Lung (tissue), 16 donors: Measurements from ENCODE around the gene NDE1. TPM values are rescaled to one million over a fixed set of nuclear protein-coding genes. Genes with fewer than 3 reads are reported as not detected.

Source experiments
- ATAC-seq: fragments of 200-7000 bp; cut with Tn5 transposase; one replicate; pipeline ENCODE4 v1.9.1; 2020; ENCODE audit warnings: moderate number of reproducible peaks; ENCODE audit not compliant: insufficient read depth, low FRiP score
- DNase-seq, 3 donors: peaks; one replicate each; pipeline ENCODE4 v3.0.0-alpha.2; 2013 to 2017
- H3K27ac ChIP-seq, 2 donors: one replicate each; pipeline ENCODE4 v1.5.1; 2013; ENCODE audit warnings: mild to moderate bottlenecking in 2 of 2, moderate library complexity in 2 of 2, control low read depth in 1 of 2, inconsistent platforms in 1 of 2, low read depth in 1 of 2, low read length in 1 of 2
- H3K27me3 ChIP-seq, 3 donors: one replicate each; pipeline ENCODE4 v1.5.1; 2013; ENCODE audit warnings: low read length in 2 of 3; ENCODE audit not compliant: control insufficient read depth in 3 of 3, insufficient read depth in 3 of 3
- H3K36me3 ChIP-seq, 4 donors: one replicate each; pipeline ENCODE4 v1.5.1; 2013; ENCODE audit warnings: low read length in 4 of 4, mild to moderate bottlenecking in 1 of 4, moderate library complexity in 1 of 4; ENCODE audit not compliant: control insufficient read depth in 4 of 4, insufficient read depth in 4 of 4
- H3K4me1 ChIP-seq, 5 donors: one replicate each; pipeline ENCODE4 v1.5.1; 2013; ENCODE audit warnings: low read length in 5 of 5, mild to moderate bottlenecking in 2 of 5, moderate library complexity in 1 of 5; ENCODE audit not compliant: control insufficient read depth in 5 of 5, insufficient read depth in 5 of 5
- H3K4me3 ChIP-seq: one replicate; pipeline ENCODE4 v1.5.1; 2013; ENCODE audit warnings: mild to moderate bottlenecking, control low read depth, moderate library complexity
- H3K9ac ChIP-seq, 2 donors: one replicate each; pipeline ENCODE4 v1.5.1; 2013; ENCODE audit warnings: low read length in 2 of 2, control low read depth in 1 of 2; ENCODE audit not compliant: insufficient read depth in 1 of 2
- H3K9me3 ChIP-seq, 4 donors: one replicate each; pipeline ENCODE4 v1.5.1; 2013; ENCODE audit warnings: low read length in 3 of 4, mild to moderate bottlenecking in 1 of 4, moderate library complexity in 1 of 4; ENCODE audit not compliant: control insufficient read depth in 4 of 4, insufficient read depth in 3 of 4
- WGBS, 2 donors: extraction: QIAGEN DNeasy Blood & Tissue Kit; methylation state at CpG; one replicate each; pipeline ENCODE4 v1.1.7; 2013; 5-methylcytosine and 5-hydroxymethylcytosine counted together
- long read RNA-seq, 5 donors: transcript quantifications; one replicate each; lab custom pipeline, GENCODE V29; 2026
- polyA plus RNA-seq, 2 donors: library from polyadenylated mRNA; stranded (reverse); fragments of 200-250 nt; gene quantifications; one replicate each; pipeline ENCODE4 v1.2.1, GENCODE V29; 2013
- total RNA-seq, 2 donors: library from RNA; depleted of rRNA in 1 of 2; stranded (reverse); fragments of >200 nt in 1 of 2; gene quantifications; one replicate each; pipeline ENCODE4 v1.2.1, GENCODE V29; 2014 to 2021
- TF ChIP-seq, protein P1 (sequence below): IDR thresholded peaks from 2 replicates; pipeline ENCODE4 v1.5.1; 2012; ENCODE audit warnings: mild to moderate bottlenecking; ENCODE audit errors: control extremely low read depth, extremely low read depth
- donor health status: control.
- donor health status: control.
- donor health status: Bipolar disorder and iron deficiency.
- donor health status: healthy.
- donor health status: DM: yes; HTN: yes; CAD: no.

Gene NDE1, protein sequence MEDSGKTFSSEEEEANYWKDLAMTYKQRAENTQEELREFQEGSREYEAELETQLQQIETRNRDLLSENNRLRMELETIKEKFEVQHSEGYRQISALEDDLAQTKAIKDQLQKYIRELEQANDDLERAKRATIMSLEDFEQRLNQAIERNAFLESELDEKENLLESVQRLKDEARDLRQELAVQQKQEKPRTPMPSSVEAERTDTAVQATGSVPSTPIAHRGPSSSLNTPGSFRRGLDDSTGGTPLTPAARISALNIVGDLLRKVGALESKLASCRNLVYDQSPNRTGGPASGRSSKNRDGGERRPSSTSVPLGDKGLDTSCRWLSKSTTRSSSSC
- total RNA-seq (10 to 100 TPM; 29.8 to 46.8 TPM), polyA plus RNA-seq (10 to 100 TPM in 1 of 2 donors, 1 to 10 TPM in 1; 7.4 to 15.3 TPM)
- long read RNA-seq, donor 1, partial matches to known transcripts: 202 of 204 reads
- long read RNA-seq, donor 1, other reads (novel, unspliced or antisense): 0 of 204 reads
- long read RNA-seq, donor 2, partial matches to known transcripts: 101 of 102 reads
- long read RNA-seq, donor 2, other reads (novel, unspliced or antisense): 0 of 102 reads
- long read RNA-seq, donor 3, partial matches to known transcripts: 65 of 65 reads
- long read RNA-seq, donor 3, other reads (novel, unspliced or antisense): 0 of 65 reads
- long read RNA-seq, donor 4: 0 reads
- long read RNA-seq, donor 5, partial matches to known transcripts: 10 of 11 reads
- long read RNA-seq, donor 5, other reads (novel, unspliced or antisense): 0 of 11 reads

DNA sequence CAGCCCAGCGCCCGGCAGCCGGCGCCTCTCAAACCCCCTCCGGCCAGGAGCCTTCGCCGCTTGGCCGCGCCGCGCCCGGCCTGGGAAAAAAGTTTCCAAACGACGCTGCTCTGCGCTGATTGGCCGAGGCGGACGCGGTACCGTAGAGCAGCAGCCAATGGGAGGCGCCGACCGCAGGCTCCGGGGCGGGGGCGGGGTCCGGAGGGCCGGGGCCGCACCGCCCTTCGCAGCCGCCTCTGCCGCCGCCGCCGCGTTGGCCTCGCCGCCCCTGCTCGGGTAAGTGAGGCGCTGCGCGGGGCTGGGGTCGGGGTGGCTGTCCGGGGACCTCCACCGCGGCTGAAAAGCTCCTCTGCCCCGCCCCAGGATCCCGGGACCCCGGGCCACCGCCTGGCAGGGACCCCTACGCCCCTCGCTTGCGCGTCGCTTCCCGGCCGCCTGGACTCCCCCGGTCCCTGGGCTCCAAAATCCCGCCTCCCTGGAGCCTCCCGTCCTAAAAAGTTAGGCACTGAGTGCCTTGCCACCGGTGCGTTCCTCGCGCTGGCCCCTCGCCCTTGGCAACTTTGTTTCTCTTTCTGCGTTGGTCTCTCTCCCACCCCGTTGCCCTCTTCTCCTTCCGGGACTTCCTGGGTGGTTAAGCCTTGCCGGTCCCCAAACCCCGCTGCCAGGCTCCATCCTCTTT lies at the start of gene NDE1:
TSS of gene NDE1 (plus strand) at position 227 of the 679 bp plus-strand sequence. CDS start 14,534 bp downstream, outside the sequence.
- H3K9ac ChIP-seq: peak within 1 kb of the TSS; percentile 68 to 78

DNA sequence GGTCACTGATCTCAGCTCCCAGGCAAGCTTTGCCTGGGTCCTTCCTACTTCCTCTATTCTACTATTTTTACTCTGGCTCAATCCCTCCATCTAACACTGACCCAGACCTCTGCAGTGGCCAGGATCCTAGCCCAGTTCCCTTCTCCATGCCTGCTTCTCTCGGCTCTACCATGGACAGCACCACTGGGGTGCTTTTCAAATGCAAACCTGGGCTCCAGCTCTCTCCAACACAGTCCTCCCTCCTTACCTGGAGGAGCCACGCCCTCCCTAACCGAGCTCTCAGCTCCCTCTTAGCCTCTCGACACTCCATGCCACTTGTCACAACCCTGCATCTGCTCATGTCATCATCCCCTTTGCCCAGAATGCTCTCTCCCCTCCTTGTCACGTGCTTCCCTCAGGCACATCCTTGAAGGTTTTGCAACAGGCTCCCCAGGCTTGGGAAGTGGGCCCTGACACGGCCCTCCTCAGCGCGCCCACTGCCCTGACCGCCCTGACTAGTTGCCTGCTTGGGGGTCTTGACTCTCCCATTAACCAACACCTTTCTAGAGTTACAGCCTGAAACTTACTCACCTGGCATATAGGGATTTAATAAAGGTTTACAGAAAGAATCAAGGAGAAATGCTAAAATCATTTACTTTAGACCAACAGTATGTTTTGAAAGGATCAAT lies 48.7 kb upstream of the NDE1 start:
- WGBS, 2 donors: 80 to 85% methylated on average over 9 of the region's 9 CpGs
- DNase-seq: no peak
- Histone ChIP-seq H3K4me3 (no peak overlapping the region), H3K9ac (no peak overlapping the region), H3K36me3 (peaks cover 37 to 61% (median 58%) of the 10 kb centered on the region in 4 donors), H3K27ac (no peak overlapping the region), H3K27me3 (no peaks in the 10 kb centered on the region), H3K9me3 (no peaks in the 10 kb centered on the region), H3K4me1 (no peaks in the 10 kb centered on the region)
- TF ChIP-seq, protein P1, sequence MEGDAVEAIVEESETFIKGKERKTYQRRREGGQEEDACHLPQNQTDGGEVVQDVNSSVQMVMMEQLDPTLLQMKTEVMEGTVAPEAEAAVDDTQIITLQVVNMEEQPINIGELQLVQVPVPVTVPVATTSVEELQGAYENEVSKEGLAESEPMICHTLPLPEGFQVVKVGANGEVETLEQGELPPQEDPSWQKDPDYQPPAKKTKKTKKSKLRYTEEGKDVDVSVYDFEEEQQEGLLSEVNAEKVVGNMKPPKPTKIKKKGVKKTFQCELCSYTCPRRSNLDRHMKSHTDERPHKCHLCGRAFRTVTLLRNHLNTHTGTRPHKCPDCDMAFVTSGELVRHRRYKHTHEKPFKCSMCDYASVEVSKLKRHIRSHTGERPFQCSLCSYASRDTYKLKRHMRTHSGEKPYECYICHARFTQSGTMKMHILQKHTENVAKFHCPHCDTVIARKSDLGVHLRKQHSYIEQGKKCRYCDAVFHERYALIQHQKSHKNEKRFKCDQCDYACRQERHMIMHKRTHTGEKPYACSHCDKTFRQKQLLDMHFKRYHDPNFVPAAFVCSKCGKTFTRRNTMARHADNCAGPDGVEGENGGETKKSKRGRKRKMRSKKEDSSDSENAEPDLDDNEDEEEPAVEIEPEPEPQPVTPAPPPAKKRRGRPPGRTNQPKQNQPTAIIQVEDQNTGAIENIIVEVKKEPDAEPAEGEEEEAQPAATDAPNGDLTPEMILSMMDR: no peak
- no peak for ATAC-seq

More for the DNA sequence above, at the start of gene NDE1:
- ATAC-seq: peak; percentile 99
- H3K4me3 ChIP-seq: peak within 1 kb of the TSS; percentile 70
- H3K27me3 ChIP-seq: no peaks in the 10 kb centered on the region
- TF ChIP-seq, protein P1: no peak
- peaks cover 0 to 23% (median 3%) of the 10 kb centered on the region in 5 donors for H3K4me1 ChIP-seq
- peaks cover 0 to 7% (median 0%) of the 10 kb centered on the region in 4 donors for H3K36me3 ChIP-seq
- peak within 1 kb of the TSS; percentile 79 to 80 for H3K27ac ChIP-seq
- no peaks in the 10 kb centered on the region for H3K9me3 ChIP-seq
- WGBS, 2 donors: 0 to 1% methylated on average over 37 to 71 of the region's 71 CpGs
- DNase-seq: peak; percentile 93 to 96 (median 94)

DNA sequence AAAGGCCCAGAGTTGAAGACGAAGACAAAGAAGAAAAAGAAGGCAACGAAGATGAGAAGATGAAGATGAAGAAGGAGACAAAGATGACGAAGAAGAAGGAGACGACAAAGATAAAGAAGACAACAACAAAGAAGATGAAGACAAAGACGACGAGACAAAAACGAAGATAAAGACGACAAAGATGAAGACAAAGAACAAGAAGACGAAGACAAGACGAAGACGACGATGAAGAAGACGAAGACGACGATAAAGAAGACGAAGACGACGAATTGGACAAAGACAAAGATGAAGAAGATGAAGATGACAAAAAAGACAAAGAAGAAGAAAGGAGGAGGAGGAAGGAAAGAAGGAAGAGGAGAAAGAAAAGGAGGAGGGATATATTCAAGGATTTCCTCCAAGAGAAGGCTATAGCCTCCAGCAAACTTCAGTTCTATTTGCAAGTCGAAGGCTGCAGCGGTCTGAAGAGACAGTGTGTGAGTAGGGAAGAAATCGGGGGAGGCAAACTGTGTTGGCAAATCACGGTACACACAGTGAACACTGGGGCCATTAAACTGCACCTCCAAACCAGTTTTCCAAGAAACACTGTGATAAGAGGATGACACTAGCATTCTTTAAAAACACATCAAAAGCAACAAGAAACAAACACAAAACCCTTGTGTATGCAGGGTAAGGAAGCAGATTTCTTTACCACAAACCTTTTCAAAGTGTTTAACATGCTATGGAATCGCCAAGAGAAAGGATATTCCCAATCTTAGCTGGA lies 47.6 kb upstream of the NDE1 start:
- H3K4me3 ChIP-seq: no peak overlapping the region
- TF ChIP-seq, protein P1: no peak
- H3K27ac ChIP-seq: no peak overlapping the region
- H3K9ac ChIP-seq: no peak overlapping the region
- peaks cover 0 to under 1% (median 0%) of the 10 kb centered on the region in 5 donors for H3K4me1 ChIP-seq
- no peaks in the 10 kb centered on the region for H3K9me3 ChIP-seq
- no peaks in the 10 kb centered on the region for H3K27me3 ChIP-seq
- H3K36me3 ChIP-seq: peaks cover 36 to 61% (median 54%) of the 10 kb centered on the region in 4 donors
- WGBS, 2 donors: 97% methylated on average over 23 of the region's 23 CpGs
- no peak for ATAC-seq
- DNase-seq: no peak
